Activated T-helper 1 cell treated with anti-CD3 and anti-CD28 coated beads, Interleukin-12 subunit alpha, Interleukin-12 subunit beta, Interleukin-2, Interleukin-4 antibody, amounts not matched to agents 30 ng/mL and 10 ng/mL and 1 ng/mL, durations not matched to agents 14 hours and 24 hours and 36 hours (primary cell): ENCODE measurements around the gene PCP4L1. TPM values are rescaled to one million over a fixed set of nuclear protein-coding genes. Genes with fewer than 3 reads are reported as not detected.
A peak's percentile ranks its signal among the peaks of the same experiment; 100 is the strongest.
"Not testable (repeated sequence)": the region's sequence is repeated elsewhere in the genome, so short reads cannot be mapped to it uniquely, and the experiment has no call there.

Source experiments
- DNase-seq: peaks from one replicate; pipeline ENCODE4 v3.0.0; 2021; ENCODE audit warnings: low spot score
- H3K27ac Mint-ChIP-seq: one replicate; pipeline ENCODE4 v1.8.0; 2021; ENCODE audit warnings: mild to moderate bottlenecking, mixed read lengths
- H3K27me3 Mint-ChIP-seq: one replicate; pipeline ENCODE4 v1.8.0; 2022; ENCODE audit warnings: mild to moderate bottlenecking, moderate library complexity, mixed read lengths; ENCODE audit not compliant: insufficient read depth
- H3K36me3 Mint-ChIP-seq: one replicate; pipeline ENCODE4 v1.8.0; 2021; ENCODE audit warnings: low read depth, mixed read lengths
- H3K4me1 Mint-ChIP-seq: one replicate; pipeline ENCODE4 v1.8.0; 2021; ENCODE audit warnings: low read depth, mixed read lengths
- H3K4me3 Mint-ChIP-seq: one replicate; pipeline ENCODE4 v1.8.0; 2021; ENCODE audit warnings: mild to moderate bottlenecking, moderate library complexity, mixed read lengths
- H3K9me3 Mint-ChIP-seq: one replicate; pipeline ENCODE4 v1.8.0; 2021; ENCODE audit warnings: mixed read lengths
- intact Hi-C: fragments of 100-400 bp; cut with micrococcal nuclease; formaldehyde crosslinking; loops from one replicate; pipeline ENCODE4 v1.15.1; 2024
- total RNA-seq: library from RNA; stranded (reverse); gene quantifications from 2 replicates; pipeline ENCODE4 v1.2.3, GENCODE V29; 2022

Gene PCP4L1
- total RNA-seq, 1 donor from 2014 or later = not detected

DNA sequence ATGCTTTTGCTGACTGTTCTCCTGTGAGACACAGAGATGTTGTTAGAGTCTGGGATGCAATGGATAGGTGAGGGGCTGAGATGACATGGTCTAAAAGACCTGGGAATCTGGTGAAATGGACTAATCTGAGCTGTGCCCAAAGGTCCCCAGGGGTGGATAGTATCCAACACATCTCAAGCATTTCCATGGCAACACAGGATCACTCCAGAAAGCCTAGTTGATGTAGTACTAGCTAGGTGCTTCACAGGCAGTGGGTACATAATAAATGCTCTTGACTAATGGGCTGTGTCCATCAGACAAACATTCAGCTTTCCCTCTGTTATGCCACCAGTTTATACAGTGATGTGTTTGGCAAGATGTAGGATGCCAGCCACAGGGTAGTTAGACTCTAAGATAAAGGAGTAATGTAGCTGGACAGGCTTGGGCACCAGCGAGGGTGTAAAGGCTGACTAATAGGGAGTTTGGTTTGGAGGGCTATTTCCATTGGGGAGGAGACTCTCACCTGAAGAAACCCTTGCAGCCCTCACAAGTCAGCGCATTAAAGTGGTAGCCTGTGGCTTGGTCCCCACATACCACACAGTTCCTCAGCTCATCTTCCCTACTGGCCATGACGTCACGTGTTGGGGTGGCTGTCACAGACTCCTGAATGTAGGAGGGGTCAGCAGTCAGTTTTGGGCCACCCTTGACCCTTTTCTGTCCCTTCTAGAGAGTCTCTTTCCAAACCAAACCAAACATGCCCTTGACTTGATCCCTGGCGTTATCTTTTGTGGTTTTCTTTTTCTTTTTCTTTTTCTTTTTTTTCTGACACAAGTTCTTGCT is 22.4 kb upstream of the PCP4L1 start:
- no peak overlapping the region for H3K27ac Mint-ChIP-seq
- peaks cover 10% of the 10 kb centered on the region for H3K27me3 Mint-ChIP-seq
- DNase-seq = no peak
- H3K9me3 Mint-ChIP-seq = no peaks in the 10 kb centered on the region
- intact Hi-C loops = no loop called here
- H3K4me3 Mint-ChIP-seq = no peak overlapping the region
- H3K4me1 Mint-ChIP-seq = no peaks in the 10 kb centered on the region
- no peaks in the 10 kb centered on the region for H3K36me3 Mint-ChIP-seq

GRCh38 chr1:161238039-161238473 is 20.5 kb upstream of the PCP4L1 start, which contains the start of gene NR1I3:
NR1I3 (minus strand) TSS chr1:161238203; CDS start chr1:161236565, 1,638 bp downstream.
- Mint-ChIP-seq H3K27me3 (peaks cover 10% of the 10 kb centered on the region), H3K36me3 (no peaks in the 10 kb centered on the region)

GRCh38 chr1:161241682-161242081 is 16.9 kb upstream of the PCP4L1 start:
- intact Hi-C loops = no loop called here
- no peaks in the 10 kb centered on the region for H3K9me3 Mint-ChIP-seq

More at GRCh38 chr1:161238039-161238473, 20.5 kb upstream of the PCP4L1 start, which contains the start of gene NR1I3:
- no peaks in the 10 kb centered on the region for H3K9me3 Mint-ChIP-seq
- no peak within 1 kb of the TSS for H3K27ac Mint-ChIP-seq
- no peaks in the 10 kb centered on the region for H3K4me1 Mint-ChIP-seq
- DNase-seq = no peak
- intact Hi-C loops = no loop called here
- H3K4me3 Mint-ChIP-seq = no peak within 1 kb of the TSS

GRCh38 chr1:161242313-161242712 is 16.2 kb upstream of the PCP4L1 start:
- no peak overlapping the region for H3K4me3 Mint-ChIP-seq
- H3K27me3 Mint-ChIP-seq = peaks cover 11% of the 10 kb centered on the region
- H3K27ac Mint-ChIP-seq = no peak overlapping the region
- H3K4me1 Mint-ChIP-seq = no peaks in the 10 kb centered on the region
- no peaks in the 10 kb centered on the region for H3K36me3 Mint-ChIP-seq
- intact Hi-C loops = no loop called here
- no peak for DNase-seq
- no peaks in the 10 kb centered on the region for H3K9me3 Mint-ChIP-seq

More at GRCh38 chr1:161241682-161242081, 16.9 kb upstream of the PCP4L1 start:
- Mint-ChIP-seq H3K27ac (no peak overlapping the region), H3K4me1 (no peaks in the 10 kb centered on the region), H3K36me3 (no peaks in the 10 kb centered on the region), H3K27me3 (peaks cover 11% of the 10 kb centered on the region), H3K4me3 (no peak overlapping the region)
- DNase-seq = no peak

DNA sequence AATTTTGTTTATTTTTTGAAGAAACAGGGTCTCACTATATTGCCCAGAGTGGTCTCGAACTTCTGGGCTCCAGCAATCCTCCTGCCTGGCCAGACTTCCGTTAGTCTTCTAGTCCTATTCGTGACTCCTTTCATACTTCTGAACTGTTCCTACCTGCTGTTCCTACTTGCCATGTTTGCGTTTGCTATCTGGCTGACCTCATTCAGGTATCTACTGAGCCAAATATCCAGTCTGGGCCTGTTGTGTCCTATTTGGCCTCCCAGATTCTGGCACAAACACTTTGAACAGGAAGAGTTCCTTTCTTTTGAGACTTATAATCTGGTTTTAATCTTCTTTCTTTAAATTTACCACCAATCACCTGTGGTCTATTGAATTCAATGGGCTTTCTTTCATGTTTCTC is 13.7 kb upstream of the PCP4L1 start:
- Mint-ChIP-seq H3K36me3 (no peaks in the 10 kb centered on the region), H3K27me3 (peaks cover 7% of the 10 kb centered on the region), H3K27ac (no peak overlapping the region), H3K9me3 (peaks cover 2% of the 10 kb centered on the region), H3K4me1 (no peaks in the 10 kb centered on the region), H3K4me3 (no peak overlapping the region)
- intact Hi-C loops = no loop called here
- DNase-seq = no peak

DNA sequence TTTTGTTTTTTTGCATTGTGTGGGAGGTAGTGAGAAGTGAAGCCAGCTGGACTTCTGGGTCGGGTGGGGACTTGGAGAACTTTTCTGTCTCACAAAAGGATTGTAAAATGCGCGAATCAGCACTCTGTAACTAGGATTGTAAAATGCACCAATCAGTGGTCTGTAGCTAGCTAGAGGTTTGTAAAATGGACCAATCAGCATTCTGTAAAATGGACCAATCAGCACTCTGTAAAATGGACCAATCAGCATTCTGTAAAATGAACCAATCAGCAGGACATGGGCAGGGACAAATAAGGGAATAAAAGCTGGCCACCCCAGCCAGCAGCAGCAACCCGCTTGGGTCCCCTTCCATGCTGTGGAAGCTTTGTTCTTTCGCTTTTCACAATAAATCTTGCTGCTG is 8.4 kb upstream of the PCP4L1 start:
- H3K27me3 Mint-ChIP-seq, H3K4me3 Mint-ChIP-seq, H3K27ac Mint-ChIP-seq, DNase-seq, H3K9me3 Mint-ChIP-seq, H3K36me3 Mint-ChIP-seq, intact Hi-C loops, H3K4me1 Mint-ChIP-seq: not testable (repeated sequence)

GRCh38 chr1:161250829-161251228 is 7.7 kb upstream of the PCP4L1 start:
- no peak for DNase-seq
- intact Hi-C loops = no loop called here
- peaks cover 8% of the 10 kb centered on the region for H3K27me3 Mint-ChIP-seq
- no peaks in the 10 kb centered on the region for H3K36me3 Mint-ChIP-seq
- peaks cover 3% of the 10 kb centered on the region for H3K9me3 Mint-ChIP-seq
- H3K4me1 Mint-ChIP-seq = no peaks in the 10 kb centered on the region
- no peak overlapping the region for H3K27ac Mint-ChIP-seq
- H3K4me3 Mint-ChIP-seq = no peak overlapping the region

GRCh38 chr1:161251579-161251978 is 7.0 kb upstream of the PCP4L1 start:
- intact Hi-C loops = no loop called here
- Mint-ChIP-seq H3K9me3 (peaks cover 4% of the 10 kb centered on the region), H3K4me1 (no peaks in the 10 kb centered on the region), H3K27ac (no peak overlapping the region), H3K4me3 (no peak overlapping the region), H3K36me3 (no peaks in the 10 kb centered on the region), H3K27me3 (peaks cover 8% of the 10 kb centered on the region)
- DNase-seq = no peak

GRCh38 chr1:161255302-161255701 is 3.2 kb upstream of the PCP4L1 start:
- Mint-ChIP-seq H3K9me3 (peaks cover 20% of the 10 kb centered on the region), H3K27me3 (peaks cover 30% of the 10 kb centered on the region), H3K4me1 (peaks cover 16% of the 10 kb centered on the region)
- DNase-seq, intact Hi-C loops, H3K27ac Mint-ChIP-seq, H3K36me3 Mint-ChIP-seq, H3K4me3 Mint-ChIP-seq: not testable (repeated sequence)

DNA sequence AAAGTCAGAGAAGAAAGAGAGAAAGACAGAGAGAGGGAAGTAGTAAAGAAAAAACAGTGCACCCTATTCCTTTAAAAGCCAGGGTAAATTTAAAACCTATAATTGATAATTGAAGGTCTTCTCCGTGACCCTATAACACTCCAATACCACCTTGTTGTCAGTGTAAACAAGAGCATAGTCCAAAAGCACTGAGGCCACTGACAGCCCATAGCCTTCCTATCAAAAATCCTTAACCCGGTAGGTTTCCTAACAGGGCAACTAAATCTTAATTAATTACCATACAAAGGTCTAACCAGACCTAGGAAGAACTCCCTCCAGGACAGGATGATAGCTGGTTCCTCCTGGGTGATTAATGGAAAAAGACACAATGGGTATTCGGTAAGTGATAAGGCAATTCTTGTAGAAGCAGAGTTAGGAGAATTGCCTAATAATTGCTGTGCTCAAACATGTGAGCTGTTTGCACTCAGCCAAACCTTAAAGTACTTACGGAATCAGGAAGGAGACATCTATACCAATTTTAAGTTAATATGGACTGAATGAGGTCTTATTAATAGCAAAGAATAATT is 2.5 kb upstream of the PCP4L1 start:
- peaks cover 16% of the 10 kb centered on the region for H3K4me1 Mint-ChIP-seq
- H3K4me3 Mint-ChIP-seq, H3K27ac Mint-ChIP-seq, intact Hi-C loops, DNase-seq, H3K36me3 Mint-ChIP-seq: not testable (repeated sequence)
- peaks cover 34% of the 10 kb centered on the region for H3K27me3 Mint-ChIP-seq
- H3K9me3 Mint-ChIP-seq = peaks cover 20% of the 10 kb centered on the region

GRCh38 chr1:161257109-161257508 is 1.4 kb upstream of the PCP4L1 start:
- H3K27ac Mint-ChIP-seq, H3K36me3 Mint-ChIP-seq: not testable (repeated sequence)
- H3K27me3 Mint-ChIP-seq = peaks cover 42% of the 10 kb centered on the region

GRCh38 chr1:161259345-161259702 is 779 bp downstream of the PCP4L1 start:
- Mint-ChIP-seq H3K27ac (no peak overlapping the region), H3K4me1 (peaks cover 16% of the 10 kb centered on the region), H3K36me3 (peaks cover 6% of the 10 kb centered on the region), H3K9me3 (peaks cover 20% of the 10 kb centered on the region), H3K4me3 (peak overlapping the region; percentile 61), H3K27me3 (peaks cover 40% of the 10 kb centered on the region)
- intact Hi-C loops = no loop called here
- DNase-seq = no peak

More at GRCh38 chr1:161257109-161257508, 1.4 kb upstream of the PCP4L1 start:
- peaks cover 16% of the 10 kb centered on the region for H3K4me1 Mint-ChIP-seq
- intact Hi-C loops, H3K4me3 Mint-ChIP-seq, DNase-seq: not testable (repeated sequence)
- H3K9me3 Mint-ChIP-seq = peaks cover 20% of the 10 kb centered on the region

DNA sequence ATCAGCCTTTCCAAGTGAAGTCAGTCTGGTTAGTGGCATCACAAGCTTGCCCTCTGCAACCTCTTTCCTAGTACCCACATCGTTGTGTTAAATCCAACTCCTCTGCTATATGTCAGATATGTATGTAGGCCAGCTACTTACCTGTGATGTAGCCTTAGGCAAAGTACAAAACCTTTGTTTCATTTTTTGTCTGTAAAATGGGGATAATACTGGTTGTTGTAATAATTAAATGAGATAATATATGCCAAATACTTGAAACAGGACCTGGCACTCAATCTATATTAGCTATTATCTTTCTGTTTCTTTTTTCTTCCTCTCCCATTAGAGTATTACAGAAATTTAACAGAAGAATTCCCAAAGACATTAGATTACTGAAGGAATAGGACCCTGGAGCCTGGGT is 1.2 kb downstream of the PCP4L1 start:
- peaks cover 40% of the 10 kb centered on the region for H3K27me3 Mint-ChIP-seq
- peaks cover 6% of the 10 kb centered on the region for H3K36me3 Mint-ChIP-seq
- H3K9me3 Mint-ChIP-seq = peaks cover 20% of the 10 kb centered on the region
- no peak for DNase-seq
- H3K27ac Mint-ChIP-seq = no peak overlapping the region
- H3K4me3 Mint-ChIP-seq = peak overlapping the region; percentile 61
- peaks cover 16% of the 10 kb centered on the region for H3K4me1 Mint-ChIP-seq
- intact Hi-C loops = no loop called here
